Measurements from ENCODE around the gene MTX1. TPM values are rescaled to one million over a fixed set of nuclear protein-coding genes. Genes with fewer than 3 reads are reported as not detected.
"Not testable (repeated sequence)": the region's sequence is repeated elsewhere in the genome, so short reads cannot be mapped to it uniquely, and the experiment has no call there.

The MTX1 gene
- polyA plus RNA-seq, 1 of the 3 experiments (the other 2 are of a cell fraction): 79.1 TPM

DNA sequence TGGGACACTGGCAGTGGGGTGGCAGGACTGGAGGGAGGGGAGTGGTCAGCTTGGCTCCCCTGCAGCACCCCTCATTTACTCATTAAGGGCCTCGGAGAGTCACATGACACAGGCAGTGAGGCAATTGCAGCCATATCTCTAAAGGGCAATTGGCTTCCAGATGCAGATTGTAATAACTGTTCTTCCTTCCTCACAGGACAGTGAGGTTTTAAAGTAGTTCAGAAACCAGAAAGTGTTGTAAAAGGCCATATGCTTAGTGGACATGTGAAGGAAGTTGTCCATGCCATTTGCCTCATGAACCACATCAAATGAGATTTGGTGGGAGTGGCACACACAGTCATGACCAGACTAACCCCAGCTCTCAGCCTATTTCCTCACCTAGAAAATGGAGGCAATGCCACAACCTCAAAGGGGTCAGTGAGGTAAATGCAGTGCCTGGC, 11.1 kb downstream of the MTX1 start (continued):
- TF ChIP-seq, protein P1, sequence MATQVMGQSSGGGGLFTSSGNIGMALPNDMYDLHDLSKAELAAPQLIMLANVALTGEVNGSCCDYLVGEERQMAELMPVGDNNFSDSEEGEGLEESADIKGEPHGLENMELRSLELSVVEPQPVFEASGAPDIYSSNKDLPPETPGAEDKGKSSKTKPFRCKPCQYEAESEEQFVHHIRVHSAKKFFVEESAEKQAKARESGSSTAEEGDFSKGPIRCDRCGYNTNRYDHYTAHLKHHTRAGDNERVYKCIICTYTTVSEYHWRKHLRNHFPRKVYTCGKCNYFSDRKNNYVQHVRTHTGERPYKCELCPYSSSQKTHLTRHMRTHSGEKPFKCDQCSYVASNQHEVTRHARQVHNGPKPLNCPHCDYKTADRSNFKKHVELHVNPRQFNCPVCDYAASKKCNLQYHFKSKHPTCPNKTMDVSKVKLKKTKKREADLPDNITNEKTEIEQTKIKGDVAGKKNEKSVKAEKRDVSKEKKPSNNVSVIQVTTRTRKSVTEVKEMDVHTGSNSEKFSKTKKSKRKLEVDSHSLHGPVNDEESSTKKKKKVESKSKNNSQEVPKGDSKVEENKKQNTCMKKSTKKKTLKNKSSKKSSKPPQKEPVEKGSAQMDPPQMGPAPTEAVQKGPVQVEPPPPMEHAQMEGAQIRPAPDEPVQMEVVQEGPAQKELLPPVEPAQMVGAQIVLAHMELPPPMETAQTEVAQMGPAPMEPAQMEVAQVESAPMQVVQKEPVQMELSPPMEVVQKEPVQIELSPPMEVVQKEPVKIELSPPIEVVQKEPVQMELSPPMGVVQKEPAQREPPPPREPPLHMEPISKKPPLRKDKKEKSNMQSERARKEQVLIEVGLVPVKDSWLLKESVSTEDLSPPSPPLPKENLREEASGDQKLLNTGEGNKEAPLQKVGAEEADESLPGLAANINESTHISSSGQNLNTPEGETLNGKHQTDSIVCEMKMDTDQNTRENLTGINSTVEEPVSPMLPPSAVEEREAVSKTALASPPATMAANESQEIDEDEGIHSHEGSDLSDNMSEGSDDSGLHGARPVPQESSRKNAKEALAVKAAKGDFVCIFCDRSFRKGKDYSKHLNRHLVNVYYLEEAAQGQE (IDR thresholded peaks at IDR 0.05; ENCODE audit: low read depth, low read length): no peak
- TF ChIP-seq FOSL2 (IDR thresholded peaks at IDR 0.05; ENCODE audit: borderline replicate concordance, low read depth) (no peak), EZH2phosphoT487 (IDR thresholded peaks at IDR 0.05; ENCODE audit: borderline replicate concordance, low read depth) (no peak), RFX5 (IDR thresholded peaks at IDR 0.05; ENCODE audit: low read length) (no peak), EP300 (IDR thresholded peaks at IDR 0.05; ENCODE audit: borderline replicate concordance in 1 of 2, low read depth in 1 of 2, low read length in 1 of 2) (no peak), SMC3 (IDR thresholded peaks at IDR 0.05; ENCODE audit: low read depth, low read length) (no peak), RCOR1 (IDR thresholded peaks at IDR 0.05; ENCODE audit: low read length) (no peak), NFIC (IDR thresholded peaks at IDR 0.05; ENCODE audit: borderline replicate concordance) (no peak), SIN3A (IDR thresholded peaks at IDR 0.05; ENCODE audit: borderline replicate concordance, low read depth, low read length) (no peak), RXRA (IDR thresholded peaks at IDR 0.05; ENCODE audit: borderline replicate concordance, low read depth) (no peak), TEAD4 (IDR thresholded peaks at IDR 0.05; ENCODE audit: borderline replicate concordance, insufficient read depth) (no peak), NRF1 (IDR thresholded peaks at IDR 0.05; ENCODE audit: low read depth, low read length) (no peak), FOXJ3 (CRISPR knock-in tag; IDR thresholded peaks at IDR 0.05) (no peak), GATA2 (CRISPR knock-in tag; IDR thresholded peaks at IDR 0.05) (no peak), TAF1 (IDR thresholded peaks at IDR 0.05; ENCODE audit: borderline replicate concordance, low read depth, low read length) (no peak), MXI1 (IDR thresholded peaks at IDR 0.05; ENCODE audit: low read depth, low read length) (peak; percentile 8; the same call in 1 of the 2 replicates), MEF2A (IDR thresholded peaks at IDR 0.05; ENCODE audit: borderline replicate concordance, low read depth) (no peak), JUND (IDR thresholded peaks at IDR 0.05) (no peak), CHD2 (IDR thresholded peaks at IDR 0.05; ENCODE audit: low read length, partially characterized antibody) (no peak)
- TF ChIP-seq, protein P2, sequence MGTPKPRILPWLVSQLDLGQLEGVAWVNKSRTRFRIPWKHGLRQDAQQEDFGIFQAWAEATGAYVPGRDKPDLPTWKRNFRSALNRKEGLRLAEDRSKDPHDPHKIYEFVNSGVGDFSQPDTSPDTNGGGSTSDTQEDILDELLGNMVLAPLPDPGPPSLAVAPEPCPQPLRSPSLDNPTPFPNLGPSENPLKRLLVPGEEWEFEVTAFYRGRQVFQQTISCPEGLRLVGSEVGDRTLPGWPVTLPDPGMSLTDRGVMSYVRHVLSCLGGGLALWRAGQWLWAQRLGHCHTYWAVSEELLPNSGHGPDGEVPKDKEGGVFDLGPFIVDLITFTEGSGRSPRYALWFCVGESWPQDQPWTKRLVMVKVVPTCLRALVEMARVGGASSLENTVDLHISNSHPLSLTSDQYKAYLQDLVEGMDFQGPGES (IDR thresholded peaks at IDR 0.05; ENCODE audit: low read depth, low read length): no peak
- TF ChIP-seq, protein P3, sequence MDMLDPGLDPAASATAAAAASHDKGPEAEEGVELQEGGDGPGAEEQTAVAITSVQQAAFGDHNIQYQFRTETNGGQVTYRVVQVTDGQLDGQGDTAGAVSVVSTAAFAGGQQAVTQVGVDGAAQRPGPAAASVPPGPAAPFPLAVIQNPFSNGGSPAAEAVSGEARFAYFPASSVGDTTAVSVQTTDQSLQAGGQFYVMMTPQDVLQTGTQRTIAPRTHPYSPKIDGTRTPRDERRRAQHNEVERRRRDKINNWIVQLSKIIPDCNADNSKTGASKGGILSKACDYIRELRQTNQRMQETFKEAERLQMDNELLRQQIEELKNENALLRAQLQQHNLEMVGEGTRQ (IDR thresholded peaks at IDR 0.05; ENCODE audit: borderline replicate concordance, low read depth, low read length): peak; percentile 82
- TF ChIP-seq, protein P4, sequence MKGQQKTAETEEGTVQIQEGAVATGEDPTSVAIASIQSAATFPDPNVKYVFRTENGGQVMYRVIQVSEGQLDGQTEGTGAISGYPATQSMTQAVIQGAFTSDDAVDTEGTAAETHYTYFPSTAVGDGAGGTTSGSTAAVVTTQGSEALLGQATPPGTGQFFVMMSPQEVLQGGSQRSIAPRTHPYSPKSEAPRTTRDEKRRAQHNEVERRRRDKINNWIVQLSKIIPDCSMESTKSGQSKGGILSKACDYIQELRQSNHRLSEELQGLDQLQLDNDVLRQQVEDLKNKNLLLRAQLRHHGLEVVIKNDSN (IDR thresholded peaks at IDR 0.05; ENCODE audit: borderline replicate concordance, low read depth): peak; percentile 92

DNA sequence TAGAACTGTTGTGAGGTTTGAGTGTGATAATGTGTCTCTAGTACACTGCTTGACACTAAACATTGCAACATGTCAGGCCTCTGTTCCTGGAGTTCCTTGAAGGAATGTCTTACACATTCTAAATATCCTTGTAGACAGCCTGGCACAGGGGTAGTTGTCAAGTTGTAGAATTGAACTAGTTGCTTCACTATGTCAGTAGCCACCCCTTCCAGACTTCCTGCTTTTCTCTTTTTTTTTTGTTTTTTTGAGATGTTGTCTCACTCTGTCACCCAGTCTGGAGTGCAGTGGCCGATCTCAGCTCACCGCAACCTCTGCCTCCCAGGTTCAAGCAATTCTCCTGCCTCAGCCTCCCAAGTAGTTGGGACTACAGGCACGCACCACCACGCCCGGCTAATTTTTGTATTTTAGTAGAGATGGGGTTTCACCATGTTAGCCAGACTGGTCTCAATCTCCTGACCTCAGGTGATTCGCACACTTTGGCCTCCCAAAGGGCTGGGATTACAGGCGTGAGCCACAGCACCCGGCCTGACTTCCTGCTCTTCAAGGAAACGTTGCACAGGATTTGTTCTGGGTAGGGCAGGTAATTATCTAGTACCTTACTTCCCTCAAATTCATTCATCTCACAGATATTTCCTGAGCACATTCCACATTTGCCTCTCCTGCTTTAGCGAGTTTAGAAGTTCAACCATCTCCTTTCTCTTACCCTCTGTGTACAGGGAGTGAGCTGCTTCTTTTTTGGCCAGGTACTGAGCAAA, 11.9 kb downstream of the MTX1 start:
- Histone ChIP-seq H3F3A (replicated peaks; ENCODE audit: insufficient read depth) (peaks cover 23% of the 10 kb centered on the region), H3K79me2 (ENCODE audit: insufficient read depth) (peaks cover 11% of the 10 kb centered on the region; the same call in 1 of the 2 replicates), H3K4me1 (ENCODE audit: control insufficient read depth in 1 of 2, insufficient read depth in 2 of 2, low read depth in 1 of 2, low read length in 1 of 2) (peaks cover 2 to 14% of the 10 kb centered on the region in 2 experiments; a peak in 3 of 4 replicates), H2AFZ (ENCODE audit: low read depth) (0 out of 2 replicates have a peak overlapping the region, but pooled peaks have one; percentile 76)
- H3K9me2 ChIP-seq; POLR2A ChIA-PET; H3K9ac ChIP-seq; H3K4me3 ChIP-seq (ENCODE audit: low read depth in 2 of 2, low read length in 1 of 2); H3K36me3 ChIP-seq (replicated peaks in 1 of 2; ENCODE audit: control insufficient read depth in 1 of 2, insufficient read depth in 2 of 2, low read length in 1 of 2); H3K27me3 ChIP-seq (ENCODE audit: insufficient read depth); H3K9me3 ChIP-seq; H3K4me2 ChIP-seq; H4K20me1 ChIP-seq (ENCODE audit: insufficient read depth); DNase-seq; H3K27ac ChIP-seq (ENCODE audit: low read depth in 2 of 2, low read length in 1 of 2): not testable (repeated sequence)
- 92% methylated on average over 10 of the region's 10 CpGs for WGBS (ENCODE audit: low lambda C conversion rate)
- CTCF ChIA-PET: interaction anchor here (1.6 to 2.7 kb wide), 2 partner anchors 13 to 30 kb away, joined by 9 read pairs; partner anchors contain the start of gene THBS3

All from SK-N-SH (cell line).